Measurements from ENCODE around the gene FTMT.

- TF ChIP-seq CTCF (conservative IDR thresholded peaks at IDR 0.05; ENCODE audit: low read length), result no peak
- TF ChIP-seq EZH2phosphoT487 (IDR thresholded peaks at IDR 0.05; ENCODE audit: borderline replicate concordance, low read depth, low read length), result no peak
These were observed 33.9 kb downstream of the FTMT start for GRCh38 chr5:121885630-121886029.
